Panc1 (cell line): ENCODE measurements around the gene MAP2K7.

Experiments used
- POLR2AphosphoS5 ChIP-seq: IDR thresholded peaks from 2 replicates; pipeline ENCODE4 v1.6.1; 2012; ENCODE audit warnings: mild to moderate bottlenecking, low read depth, low read length, moderate library complexity
- SIN3A ChIP-seq: IDR thresholded peaks from 2 replicates; pipeline ENCODE4 v1.6.1; 2012; ENCODE audit warnings: low read depth, mild to moderate bottlenecking, low read length, moderate library complexity, borderline replicate concordance; ENCODE audit not compliant: insufficient read depth
- TF ChIP-seq, protein P1 (sequence below): fragments of 450-650 bp; IDR thresholded peaks from 2 replicates; pipeline ENCODE4 v1.5.1; 2017; ENCODE audit warnings: mild to moderate bottlenecking

DNA sequence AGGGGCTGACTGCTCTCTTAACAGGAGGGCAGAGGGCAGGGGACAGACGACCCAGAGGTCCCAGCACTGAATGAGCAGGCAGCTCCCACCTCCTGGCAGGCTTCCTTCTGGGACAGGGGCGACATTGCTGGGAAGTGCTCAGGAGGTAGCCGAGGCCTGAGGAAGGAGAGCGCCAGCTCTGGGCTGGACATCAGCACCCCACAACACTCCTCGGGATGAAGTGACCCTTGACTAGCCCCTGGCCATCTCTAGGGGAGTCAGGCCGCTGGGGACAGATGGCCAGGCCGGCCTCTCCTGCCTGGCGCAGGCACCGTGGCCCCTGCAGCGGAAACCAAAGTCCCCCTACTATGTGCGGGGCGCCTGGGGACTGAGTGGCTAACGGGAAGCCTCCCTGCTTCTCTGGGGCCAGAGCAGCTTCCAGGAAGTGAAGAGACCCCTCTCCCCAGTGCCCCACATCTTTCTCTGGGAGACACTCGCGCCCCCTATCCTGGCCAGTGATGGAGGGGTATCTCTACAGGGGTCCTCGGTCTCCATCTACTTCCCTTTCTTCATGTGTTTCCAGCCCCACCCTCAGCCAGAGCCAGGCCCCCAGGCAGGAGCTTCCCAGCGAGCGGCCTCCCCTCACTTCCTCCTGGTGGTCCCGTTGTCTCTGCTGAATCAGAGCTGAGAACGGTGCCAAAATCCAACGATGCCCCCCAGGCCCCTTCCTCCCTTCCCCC lies 39.5 kb upstream of the MAP2K7 start:
- TF ChIP-seq, protein P1, sequence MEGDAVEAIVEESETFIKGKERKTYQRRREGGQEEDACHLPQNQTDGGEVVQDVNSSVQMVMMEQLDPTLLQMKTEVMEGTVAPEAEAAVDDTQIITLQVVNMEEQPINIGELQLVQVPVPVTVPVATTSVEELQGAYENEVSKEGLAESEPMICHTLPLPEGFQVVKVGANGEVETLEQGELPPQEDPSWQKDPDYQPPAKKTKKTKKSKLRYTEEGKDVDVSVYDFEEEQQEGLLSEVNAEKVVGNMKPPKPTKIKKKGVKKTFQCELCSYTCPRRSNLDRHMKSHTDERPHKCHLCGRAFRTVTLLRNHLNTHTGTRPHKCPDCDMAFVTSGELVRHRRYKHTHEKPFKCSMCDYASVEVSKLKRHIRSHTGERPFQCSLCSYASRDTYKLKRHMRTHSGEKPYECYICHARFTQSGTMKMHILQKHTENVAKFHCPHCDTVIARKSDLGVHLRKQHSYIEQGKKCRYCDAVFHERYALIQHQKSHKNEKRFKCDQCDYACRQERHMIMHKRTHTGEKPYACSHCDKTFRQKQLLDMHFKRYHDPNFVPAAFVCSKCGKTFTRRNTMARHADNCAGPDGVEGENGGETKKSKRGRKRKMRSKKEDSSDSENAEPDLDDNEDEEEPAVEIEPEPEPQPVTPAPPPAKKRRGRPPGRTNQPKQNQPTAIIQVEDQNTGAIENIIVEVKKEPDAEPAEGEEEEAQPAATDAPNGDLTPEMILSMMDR = no peak
- no peak for TF ChIP-seq POLR2AphosphoS5
- TF ChIP-seq SIN3A = no peak
